GM18498 (cell line): ENCODE measurements around the gene SPATA46.

ENCODE experiments used
- ATAC-seq: cut with Tn5 transposase; IDR thresholded peaks from one replicate; pipeline ENCODE4 v1.9.1; 2021; ENCODE audit warnings: mild to moderate bottlenecking, moderate library complexity; ENCODE audit not compliant: unreplicated experiment

Gene SPATA46

DNA sequence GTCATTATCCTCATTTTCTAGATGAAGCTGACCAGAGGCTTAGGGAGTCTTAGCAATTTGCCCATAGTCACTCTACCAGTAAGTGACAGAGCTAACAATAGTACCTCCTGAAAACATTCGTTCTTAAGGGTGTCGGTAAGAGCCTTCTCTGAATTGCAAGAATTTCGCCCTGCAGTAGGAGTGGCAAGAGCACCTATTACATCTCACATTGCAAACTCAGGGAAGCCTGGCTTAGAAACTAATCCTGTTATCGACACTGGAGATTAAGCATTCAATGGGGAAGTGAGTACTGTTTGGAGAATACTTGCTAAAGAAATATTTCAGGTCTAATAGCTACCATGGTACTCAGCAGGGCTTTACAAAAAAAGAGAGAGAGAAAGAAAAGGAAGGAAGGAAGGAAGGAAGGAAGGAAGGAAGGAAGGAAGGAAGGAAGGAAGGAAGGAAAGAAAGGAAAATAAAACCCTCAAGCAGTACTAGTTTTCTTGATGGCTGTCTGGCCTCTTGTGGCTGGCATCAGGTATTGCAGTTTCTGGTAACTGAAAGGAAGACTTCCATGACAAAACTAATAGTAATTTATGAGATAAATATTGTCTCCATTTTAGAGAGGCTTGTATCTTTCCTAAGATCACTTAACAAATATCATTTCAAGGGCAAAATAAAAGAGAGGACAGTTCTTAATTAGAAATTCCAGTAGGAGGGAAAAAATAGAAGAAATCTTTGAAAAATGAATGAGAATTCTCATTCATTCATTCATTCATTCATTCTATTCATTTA, 15.3 kb upstream of the SPATA46 start:
- ATAC-seq, result no peak

- no peak for ATAC-seq
Observed at GRCh38 chr1:162390396-162391185, 13.9 kb upstream of the SPATA46 start.

GRCh38 chr1:162389971-162390370, 13.3 kb upstream of the SPATA46 start:
- no peak for ATAC-seq

- no peak for ATAC-seq
Observed at GRCh38 chr1:162389021-162389818, 12.6 kb upstream of the SPATA46 start.

- ATAC-seq, result no peak
Observed at GRCh38 chr1:162388615-162389014, 12.0 kb upstream of the SPATA46 start.

DNA sequence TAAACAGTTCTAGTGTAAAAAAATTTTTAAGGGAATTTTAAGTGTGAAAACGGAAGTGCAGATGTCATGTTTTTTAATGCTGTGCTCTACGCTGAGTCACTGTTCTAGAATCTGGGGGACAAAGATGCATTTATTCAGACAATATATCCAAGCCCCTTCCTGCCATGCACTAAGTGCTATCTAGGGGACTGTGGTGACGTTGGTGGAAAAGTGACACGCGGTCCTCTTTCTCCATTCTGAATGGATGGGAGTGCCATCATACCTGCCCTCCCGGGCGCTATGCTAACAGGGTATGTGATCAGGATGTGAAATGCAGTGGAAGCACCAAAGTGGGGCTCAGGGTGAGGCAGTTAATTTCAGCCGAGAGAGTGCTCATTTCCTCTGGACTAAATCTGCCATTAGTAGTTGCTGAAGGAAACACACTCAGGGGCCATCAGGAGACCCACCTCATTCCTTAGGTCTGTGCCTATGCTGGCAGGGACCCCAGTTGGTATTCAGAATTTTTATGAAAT, 11.5 kb upstream of the SPATA46 start:
- ATAC-seq, result no peak

DNA sequence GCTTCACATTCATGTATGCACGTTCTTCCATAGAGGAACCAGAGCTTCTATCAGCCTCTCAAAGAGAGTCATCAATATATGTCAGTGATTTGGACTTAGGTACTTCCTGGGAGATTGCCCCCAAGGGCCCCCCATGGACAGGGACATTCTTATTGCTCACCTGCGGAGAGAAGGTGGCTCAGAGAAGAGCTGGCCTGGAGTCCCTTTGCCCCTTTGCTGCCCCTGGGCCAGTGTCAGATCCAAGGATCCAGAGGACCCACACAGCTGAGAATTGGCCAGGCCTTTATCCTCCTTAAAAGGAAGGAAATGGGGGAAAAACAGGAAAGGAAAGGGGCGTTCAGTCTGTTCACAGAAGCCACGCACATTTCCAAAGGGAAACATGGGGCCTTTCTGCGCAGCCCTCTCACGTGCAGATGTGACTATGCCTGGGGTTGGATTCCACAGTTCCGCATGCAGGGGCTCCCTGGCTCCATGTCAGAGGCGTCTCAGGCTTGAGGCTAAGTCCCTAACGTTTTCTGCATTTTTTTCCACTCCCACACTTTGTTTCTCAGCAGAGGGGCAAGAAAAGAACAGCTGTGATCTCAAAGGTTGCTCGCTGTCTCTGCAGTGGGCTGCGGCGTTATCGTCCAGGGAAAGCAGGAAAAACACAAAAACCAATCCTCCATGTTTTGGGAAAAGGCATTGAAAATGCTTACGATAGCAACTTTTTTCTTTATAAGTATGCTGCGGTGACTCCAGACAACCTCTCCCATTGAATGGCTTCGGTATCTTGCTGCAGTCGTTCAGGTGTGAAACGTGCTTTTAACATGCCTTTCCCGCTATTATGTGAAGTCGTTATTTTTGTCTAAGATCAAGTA, 10.8 kb upstream of the SPATA46 start:
- no peak for ATAC-seq

- ATAC-seq, result no peak
Observed at GRCh38 chr1:162386292-162387225, 9.9 kb upstream of the SPATA46 start.

- ATAC-seq, result no peak
Observed at GRCh38 chr1:162385702-162386101, 9.0 kb upstream of the SPATA46 start.

GRCh38 chr1:162385280-162385623, 8.6 kb upstream of the SPATA46 start:
- no peak for ATAC-seq

- ATAC-seq, result no peak
Observed at GRCh38 chr1:162384601-162385279, 8.1 kb upstream of the SPATA46 start.

DNA sequence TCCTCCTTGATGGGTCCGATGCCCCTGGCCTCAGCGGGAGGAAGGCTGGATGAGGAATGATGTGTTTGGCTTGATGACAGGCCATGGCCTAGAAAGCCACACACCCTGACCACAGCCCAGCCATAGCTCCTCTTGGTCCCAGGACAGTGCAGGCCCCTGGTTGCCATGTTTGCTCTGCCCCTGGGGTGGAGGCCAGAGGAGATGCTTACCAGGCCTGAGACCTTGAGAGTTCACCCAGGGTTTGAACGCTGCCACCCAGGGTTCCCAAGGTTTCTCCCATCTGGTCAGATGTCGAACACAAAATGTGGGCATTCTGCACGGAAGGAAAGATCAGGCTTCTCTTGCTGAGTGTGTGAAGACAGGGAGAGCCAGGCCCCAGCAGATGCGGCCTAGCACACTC, 7.5 kb upstream of the SPATA46 start:
- ATAC-seq, result no peak

- ATAC-seq, result no peak
Observed at GRCh38 chr1:162383516-162383915, 6.9 kb upstream of the SPATA46 start.

- ATAC-seq, result no peak
Observed at GRCh38 chr1:162383091-162383490, 6.4 kb upstream of the SPATA46 start.

DNA sequence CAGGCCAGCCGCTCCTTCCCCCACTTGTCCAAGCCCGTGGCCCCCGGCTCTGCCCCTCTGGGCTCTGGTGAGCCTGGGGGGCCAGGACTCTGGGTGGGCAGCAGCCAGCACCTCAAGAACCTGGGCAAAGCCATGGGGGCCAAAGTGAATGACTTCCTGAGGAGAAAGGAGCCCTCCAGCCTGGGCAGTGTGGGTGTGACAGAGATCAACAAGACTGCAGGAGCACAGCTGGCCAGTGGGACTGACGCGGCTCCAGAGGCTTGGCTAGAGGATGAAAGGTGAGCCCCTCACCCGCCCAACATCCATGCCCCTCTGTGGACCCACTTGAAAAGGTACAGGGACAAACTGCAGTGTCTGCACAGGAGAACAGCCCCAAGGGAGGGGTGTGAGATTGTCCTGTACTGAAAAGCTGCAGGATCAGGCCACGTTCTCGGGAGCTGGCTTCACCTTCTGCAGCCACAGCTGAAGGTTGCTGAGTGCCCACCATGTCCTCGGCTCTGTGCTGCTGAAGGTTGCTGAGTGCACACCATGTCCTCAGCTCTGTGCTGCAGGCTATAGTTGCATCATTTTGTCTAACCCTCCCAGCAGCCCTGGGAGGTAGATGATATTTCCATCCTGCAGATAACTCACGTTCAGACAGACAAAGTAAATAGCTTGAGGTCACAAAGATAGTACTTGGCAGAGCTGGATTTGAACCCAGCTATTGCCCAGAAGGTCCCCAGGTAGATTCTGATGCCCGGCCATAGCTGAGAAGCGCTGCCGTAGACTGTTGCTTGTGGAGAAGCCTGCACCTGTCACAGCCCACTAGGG, 5.5 kb upstream of the SPATA46 start:
- no peak for ATAC-seq

DNA sequence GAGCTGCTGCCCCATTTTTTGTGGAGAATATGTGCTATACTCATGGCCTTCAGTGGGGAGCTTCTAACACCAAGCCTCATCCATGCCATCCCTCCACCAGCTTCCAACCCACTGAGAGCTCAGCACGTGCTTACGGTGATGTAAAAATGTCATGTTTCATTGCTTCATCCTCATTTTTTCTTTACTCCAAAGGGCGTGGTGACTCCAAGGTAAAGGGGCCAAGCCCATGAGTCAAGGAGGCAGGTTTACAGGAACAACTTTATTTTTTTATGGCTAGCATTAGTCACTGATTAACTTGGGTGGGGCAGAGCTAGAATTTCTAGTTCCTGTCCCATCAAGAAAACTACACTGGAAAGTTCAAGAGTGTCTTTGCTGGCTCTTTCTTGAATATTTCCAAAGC, 4.7 kb upstream of the SPATA46 start, which contains the start of gene C1orf226:
C1orf226 (plus strand) TSS at position 346 of the 400 bp plus-strand sequence. CDS start 174 bp downstream, outside the sequence.
- ATAC-seq, result no peak

GRCh38 chr1:162380061-162380846, 3.6 kb upstream of the SPATA46 start:
- no peak for ATAC-seq
